ENCODE measurements around the gene LIMS2.

The LIMS2 gene

DNA sequence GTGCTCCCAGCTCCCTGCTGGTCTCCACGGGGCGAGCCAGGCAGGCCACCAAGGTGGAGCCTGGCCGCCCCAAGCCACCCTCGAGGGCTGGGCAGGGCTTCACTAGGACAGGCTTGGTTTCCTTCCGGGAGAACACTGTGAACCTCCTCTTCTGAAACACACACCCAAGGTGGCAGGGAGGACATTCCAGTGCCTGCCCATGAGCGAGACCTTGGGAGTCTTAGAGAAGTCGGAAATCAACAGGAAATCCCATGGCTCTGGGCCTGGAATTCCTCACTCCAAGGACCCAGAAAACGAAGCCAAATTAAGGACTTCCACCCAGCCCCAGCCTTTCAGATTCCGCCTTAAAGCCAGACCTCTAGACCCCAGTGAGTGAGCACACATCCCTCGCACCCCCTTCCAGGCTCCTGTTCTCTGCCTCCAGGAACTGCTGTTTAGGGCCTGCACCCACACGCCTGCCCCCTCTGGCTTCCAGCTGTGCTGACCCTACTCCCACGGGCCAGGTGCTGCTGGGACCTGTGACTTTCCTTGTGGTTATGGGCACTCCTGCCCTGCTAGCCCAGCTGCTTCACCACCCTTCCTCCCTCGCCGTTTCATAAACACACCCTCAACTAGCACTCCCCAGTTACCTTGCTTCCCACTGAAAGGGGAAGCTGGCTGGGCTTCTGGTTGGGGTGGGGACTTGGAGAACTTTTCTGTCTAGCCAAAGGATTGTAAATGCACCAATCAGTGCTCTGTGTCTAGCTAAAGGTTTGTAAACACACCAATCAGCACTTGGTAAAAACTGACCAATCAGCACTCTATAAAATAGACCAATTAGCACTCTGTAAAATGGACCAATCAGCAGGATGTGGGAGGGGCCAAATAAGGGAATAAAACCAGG lies 15.7 kb downstream of the LIMS2 start:
- TF ChIP-seq, protein P1, sequence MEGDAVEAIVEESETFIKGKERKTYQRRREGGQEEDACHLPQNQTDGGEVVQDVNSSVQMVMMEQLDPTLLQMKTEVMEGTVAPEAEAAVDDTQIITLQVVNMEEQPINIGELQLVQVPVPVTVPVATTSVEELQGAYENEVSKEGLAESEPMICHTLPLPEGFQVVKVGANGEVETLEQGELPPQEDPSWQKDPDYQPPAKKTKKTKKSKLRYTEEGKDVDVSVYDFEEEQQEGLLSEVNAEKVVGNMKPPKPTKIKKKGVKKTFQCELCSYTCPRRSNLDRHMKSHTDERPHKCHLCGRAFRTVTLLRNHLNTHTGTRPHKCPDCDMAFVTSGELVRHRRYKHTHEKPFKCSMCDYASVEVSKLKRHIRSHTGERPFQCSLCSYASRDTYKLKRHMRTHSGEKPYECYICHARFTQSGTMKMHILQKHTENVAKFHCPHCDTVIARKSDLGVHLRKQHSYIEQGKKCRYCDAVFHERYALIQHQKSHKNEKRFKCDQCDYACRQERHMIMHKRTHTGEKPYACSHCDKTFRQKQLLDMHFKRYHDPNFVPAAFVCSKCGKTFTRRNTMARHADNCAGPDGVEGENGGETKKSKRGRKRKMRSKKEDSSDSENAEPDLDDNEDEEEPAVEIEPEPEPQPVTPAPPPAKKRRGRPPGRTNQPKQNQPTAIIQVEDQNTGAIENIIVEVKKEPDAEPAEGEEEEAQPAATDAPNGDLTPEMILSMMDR (IDR thresholded peaks at IDR 0.05; ENCODE audit: extremely low read depth, missing control alignments), result no peak
- DNase-seq (ENCODE audit: low spot score), result no peak

DNA sequence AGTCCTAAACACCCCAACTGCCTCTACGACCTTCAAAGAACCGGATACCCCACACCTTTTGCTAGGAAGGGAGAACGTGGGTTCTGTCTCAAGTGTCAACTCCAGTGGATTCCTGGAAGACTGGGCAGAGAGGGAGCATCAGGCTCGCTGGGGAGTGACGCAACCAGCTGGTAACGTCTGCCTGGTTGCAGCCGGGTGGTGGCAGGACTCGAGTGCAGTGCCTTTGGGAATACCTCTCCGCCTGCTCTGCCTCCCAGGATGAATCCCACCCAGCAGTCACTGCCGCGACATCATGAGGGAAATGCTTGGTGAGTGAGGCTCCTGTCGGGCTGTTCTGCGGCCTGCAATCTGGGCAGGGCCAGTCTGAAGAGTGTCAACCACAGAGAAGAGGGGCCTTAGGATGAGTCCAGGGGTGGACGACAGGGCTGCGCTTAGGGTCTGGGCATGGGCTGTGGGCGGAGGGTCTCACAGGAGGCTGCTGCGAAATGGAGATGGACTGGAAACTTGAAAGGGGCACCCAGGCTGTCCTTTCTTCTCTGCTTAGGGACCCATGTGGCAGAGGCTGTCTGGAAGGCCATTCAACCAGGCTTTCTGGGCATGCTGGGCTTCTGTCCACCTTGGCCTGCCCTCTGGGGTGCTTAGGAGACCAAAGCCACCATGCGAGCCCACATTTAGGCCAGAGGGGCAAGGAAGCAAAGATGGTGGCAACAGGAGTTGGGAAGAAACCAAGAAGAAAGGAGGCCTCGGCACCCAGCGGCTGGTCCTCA lies 16.5 kb downstream of the LIMS2 start:
- TF ChIP-seq, protein P1 (IDR thresholded peaks at IDR 0.05; ENCODE audit: extremely low read depth, missing control alignments), result no peak
- DNase-seq (ENCODE audit: low spot score), result no peak

DNA sequence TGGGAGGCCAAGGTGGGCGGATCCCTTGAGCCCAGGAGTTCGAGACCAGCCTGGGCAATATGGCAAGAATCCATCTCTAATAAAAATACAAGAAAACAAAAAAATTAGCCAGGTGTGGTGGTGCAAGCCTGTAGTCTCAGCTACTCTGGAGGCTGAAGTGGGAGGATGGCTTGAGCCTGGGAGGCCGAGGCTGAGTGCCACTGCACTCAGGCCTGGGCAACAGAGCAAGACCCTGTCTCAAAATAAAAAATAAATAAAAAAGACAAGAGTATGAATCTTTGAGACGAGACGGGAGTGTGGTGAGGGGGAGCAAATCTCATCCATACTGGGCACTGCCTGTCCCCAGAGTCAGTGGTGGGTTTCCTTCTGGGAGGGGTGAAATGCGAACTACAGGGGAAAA lies 17.2 kb downstream of the LIMS2 start:
- TF ChIP-seq, protein P1 (IDR thresholded peaks at IDR 0.05; ENCODE audit: extremely low read depth, missing control alignments), result no peak

DNA sequence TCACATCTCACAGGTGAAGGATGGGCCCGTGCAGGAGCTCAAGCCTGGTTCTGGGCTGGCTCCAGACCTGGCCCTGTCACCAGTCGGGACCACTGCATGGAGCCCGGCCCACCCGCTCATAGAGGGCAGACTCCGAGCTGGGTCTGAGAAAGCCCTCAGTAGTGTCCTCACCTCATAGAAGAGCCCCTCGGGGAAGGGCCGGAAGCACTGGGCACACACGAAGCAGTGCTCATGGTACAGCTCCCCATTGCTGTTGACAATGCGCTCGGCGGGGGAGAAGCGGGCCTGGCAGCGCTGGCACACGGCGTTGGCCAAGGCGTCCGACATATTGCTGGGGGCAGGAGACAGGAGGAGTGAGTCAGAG lies 18.1 kb downstream of the LIMS2 start:
- DNase-seq (ENCODE audit: low spot score), result no peak
- TF ChIP-seq, protein P1 (IDR thresholded peaks at IDR 0.05; ENCODE audit: extremely low read depth, missing control alignments), result no peak

More for the DNA sequence above, 17.2 kb downstream of the LIMS2 start:
- no peak for DNase-seq (ENCODE audit: low spot score)

DNA sequence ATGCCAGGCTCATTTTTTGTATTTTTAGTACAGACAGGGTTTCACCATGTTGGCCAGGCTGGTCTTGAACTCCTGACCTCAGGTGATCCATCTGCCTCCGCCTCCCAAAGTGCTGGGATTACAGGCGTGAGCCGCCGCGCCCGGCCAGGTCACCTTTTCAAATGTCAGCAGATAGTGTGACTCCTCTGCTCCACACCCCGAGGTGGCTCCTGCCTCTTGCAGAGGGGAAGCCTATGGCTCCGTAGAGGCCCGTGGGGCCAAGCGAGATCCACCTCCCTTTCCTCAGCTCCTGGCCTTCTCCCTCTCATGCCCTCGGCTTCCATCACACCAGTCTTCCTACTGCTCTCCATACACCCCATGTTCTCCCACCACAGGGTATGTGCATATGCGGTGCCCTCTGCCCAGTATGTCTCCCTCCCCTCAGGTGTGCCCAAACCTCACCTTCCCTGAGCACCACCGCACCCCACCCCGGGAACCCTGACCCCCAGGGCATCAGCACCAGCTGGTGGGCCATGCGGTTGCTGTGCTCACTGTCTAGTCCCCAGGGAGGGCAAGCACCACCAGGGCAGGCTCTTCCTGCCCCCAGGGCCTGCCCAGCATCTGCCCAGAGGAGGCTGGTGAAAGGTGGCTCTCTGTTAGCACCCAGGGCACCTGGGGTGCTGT lies 18.6 kb downstream of the LIMS2 start:
- TF ChIP-seq, protein P1 (IDR thresholded peaks at IDR 0.05; ENCODE audit: extremely low read depth, missing control alignments), result no peak
- DNase-seq (ENCODE audit: low spot score), result no peak

DNA sequence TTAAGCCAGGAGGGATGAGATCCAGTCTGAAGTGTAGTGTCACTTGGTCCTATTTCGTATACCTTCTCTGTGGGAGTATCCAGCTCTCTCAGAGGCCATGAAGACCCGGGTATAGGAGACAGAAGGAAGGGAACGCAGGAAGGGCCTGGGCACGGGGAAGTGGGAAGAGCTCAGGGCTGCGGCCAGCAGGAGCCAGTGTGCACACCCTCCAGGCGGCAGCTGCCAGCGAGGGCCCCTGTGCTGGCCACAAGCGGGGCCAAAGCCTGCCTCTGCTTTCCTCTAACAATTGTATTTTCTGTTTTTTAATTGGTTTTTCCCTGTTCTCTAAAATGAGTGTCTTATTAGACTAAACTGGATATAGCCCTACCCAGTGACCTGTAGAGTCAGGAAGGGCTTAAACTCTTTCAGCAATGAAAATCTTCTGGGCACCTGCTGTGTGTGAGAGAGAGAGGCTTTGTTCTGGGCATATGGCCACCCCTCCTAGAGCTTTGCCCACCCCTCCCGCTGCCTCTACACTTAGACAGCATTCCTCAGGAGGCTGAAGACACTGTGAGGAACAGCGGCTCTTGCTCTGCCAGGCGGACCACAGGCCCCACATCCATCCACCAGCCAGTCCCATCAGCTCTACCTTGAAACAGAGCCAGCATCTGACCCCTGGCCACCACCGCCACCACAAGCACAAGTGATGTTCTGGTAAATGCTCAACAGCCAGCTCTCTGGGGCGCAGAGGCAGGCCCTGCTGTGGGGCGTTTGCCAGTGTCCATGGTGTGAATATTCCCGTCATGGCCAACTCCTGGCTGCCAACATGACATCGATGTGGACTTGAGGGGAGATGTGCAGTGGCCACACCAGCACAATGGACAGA lies 19.9 kb downstream of the LIMS2 start:
- TF ChIP-seq, protein P1 (IDR thresholded peaks at IDR 0.05; ENCODE audit: extremely low read depth, missing control alignments), result no peak
- no peak for DNase-seq (ENCODE audit: low spot score)
